ENCODE results near the gene MRGPRX4.

Gene MRGPRX4

GRCh38 chr11:18221274-18221876, 48.7 kb downstream of the MRGPRX4 start:
- DNase-seq (ENCODE audit: low spot score) = no peak

DNA sequence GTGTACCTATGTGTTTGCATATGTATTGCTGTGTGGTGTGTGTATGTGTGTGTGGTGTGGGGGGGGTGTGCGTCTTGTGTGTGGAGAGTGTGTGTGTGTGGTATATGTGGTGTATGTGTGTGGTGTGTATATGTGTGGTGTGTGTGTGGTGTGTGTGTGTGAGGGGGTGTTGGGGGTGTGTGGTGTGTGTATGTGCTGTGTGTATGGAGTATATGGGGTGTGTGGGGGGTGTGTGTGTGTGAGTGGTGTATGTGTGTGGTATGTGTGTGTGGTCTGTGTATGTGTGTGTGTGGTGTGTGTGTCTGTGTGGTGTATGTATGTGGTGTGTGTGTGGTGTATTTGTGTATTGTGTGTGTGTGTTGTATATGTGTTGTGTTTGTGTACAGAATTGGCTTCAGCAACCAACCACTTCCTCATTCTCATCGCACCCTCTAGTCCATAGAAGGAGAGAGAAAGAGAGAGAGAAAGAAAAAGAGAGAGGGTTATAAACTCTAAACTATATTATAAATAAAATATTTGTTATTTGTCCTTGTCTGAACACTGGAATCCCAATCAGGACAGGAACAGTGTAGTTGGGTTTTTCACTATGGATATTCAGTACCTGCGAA, 50.3 kb downstream of the MRGPRX4 start:
- no peak for DNase-seq (ENCODE audit: low spot score)

Data from kidney capillary endothelial cell (primary cell).